ENCODE results near the gene MC4R.

DNA sequence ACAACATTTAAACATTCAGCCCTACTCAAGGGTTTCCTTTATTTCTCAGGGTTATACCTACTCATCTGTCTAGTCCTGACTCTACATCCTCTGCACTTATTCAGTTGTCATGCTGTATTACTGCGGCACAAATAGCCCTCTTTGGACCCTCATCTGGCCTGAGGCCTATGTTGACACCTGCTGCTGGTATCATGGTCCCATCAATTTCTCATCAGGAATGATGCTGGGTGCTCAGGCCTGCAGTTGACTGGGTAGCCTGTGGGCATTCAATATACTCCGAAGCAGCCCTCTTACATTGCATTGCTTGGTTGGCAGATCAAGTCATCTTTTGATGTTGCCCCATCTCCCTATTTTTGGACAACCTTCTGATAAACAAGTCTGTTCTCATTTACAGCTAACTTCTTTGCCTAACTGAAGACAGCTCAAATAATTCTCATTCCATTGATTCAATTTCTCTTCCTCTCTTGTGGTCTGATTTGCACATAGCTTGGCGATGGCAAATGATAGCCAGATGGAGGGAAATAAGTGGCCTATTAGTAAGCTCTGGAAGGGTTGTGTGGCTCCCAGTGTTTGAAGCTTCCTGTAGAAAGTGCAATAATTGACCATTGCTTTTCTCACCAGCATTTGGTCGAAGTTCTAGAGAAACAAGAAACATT lies 19.1 kb upstream of the MC4R start:
- no peak for TF ChIP-seq CBX8 (IDR thresholded peaks at IDR 0.05)
- no peak for TF ChIP-seq POLR2A (IDR thresholded peaks at IDR 0.05; ENCODE audit: low read length)
- TF ChIP-seq, protein P1, sequence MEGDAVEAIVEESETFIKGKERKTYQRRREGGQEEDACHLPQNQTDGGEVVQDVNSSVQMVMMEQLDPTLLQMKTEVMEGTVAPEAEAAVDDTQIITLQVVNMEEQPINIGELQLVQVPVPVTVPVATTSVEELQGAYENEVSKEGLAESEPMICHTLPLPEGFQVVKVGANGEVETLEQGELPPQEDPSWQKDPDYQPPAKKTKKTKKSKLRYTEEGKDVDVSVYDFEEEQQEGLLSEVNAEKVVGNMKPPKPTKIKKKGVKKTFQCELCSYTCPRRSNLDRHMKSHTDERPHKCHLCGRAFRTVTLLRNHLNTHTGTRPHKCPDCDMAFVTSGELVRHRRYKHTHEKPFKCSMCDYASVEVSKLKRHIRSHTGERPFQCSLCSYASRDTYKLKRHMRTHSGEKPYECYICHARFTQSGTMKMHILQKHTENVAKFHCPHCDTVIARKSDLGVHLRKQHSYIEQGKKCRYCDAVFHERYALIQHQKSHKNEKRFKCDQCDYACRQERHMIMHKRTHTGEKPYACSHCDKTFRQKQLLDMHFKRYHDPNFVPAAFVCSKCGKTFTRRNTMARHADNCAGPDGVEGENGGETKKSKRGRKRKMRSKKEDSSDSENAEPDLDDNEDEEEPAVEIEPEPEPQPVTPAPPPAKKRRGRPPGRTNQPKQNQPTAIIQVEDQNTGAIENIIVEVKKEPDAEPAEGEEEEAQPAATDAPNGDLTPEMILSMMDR (IDR thresholded peaks at IDR 0.05) = no peak
- no peak for TF ChIP-seq MAFK (IDR thresholded peaks at IDR 0.05; ENCODE audit: partially characterized antibody)
- no peak for TF ChIP-seq ZNF302 (CRISPR knock-in tag; IDR thresholded peaks at IDR 0.05)
- TF ChIP-seq, protein P2, sequence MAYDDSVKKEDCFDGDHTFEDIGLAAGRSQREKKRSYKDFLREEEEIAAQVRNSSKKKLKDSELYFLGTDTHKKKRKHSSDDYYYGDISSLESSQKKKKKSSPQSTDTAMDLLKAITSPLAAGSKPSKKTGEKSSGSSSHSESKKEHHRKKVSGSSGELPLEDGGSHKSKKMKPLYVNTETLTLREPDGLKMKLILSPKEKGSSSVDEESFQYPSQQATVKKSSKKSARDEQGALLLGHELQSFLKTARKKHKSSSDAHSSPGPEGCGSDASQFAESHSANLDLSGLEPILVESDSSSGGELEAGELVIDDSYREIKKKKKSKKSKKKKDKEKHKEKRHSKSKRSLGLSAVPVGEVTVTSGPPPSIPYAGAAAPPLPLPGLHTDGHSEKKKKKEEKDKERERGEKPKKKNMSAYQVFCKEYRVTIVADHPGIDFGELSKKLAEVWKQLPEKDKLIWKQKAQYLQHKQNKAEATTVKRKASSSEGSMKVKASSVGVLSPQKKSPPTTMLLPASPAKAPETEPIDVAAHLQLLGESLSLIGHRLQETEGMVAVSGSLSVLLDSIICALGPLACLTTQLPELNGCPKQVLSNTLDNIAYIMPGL (CRISPR knock-in tag; IDR thresholded peaks at IDR 0.05; ENCODE audit: borderline replicate concordance) = no peak
- TF ChIP-seq CHD4 (IDR thresholded peaks at IDR 0.05; ENCODE audit: borderline replicate concordance) = no peak
- no peak for TF ChIP-seq EP300 (IDR thresholded peaks at IDR 0.05)

All from A549 (cell line).